ENCODE measurements around the gene NLGN1.

DNA sequence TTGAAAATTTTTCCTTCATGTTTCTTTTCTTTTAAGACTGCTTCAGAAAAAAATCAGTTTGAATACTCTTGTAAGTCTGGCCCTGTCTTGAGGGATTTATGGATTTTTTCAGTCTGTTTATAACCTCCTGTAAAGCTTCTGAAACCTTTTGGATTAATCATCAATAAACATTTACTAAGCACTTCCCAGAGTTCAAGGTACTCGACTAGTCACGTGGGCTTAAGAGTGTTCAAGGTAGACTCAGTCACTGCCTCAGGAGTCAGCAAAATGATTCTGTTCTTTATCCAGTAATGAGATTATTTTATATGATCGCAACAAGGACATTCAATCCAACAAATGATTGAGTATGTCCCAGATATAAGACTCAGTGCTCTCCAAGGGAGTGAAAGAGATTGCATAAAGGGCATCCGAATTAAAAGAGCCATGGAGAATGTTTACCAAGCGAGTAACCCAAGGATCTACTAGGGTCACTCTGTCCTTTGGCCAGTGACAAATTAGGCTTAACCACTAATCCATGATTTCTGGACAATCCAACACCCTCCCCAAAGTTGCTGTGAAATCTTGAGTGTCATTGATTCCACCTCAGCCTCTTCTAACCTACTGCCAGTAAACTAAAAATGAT, 735.0 kb downstream of the NLGN1 start:
- TF ChIP-seq RARB (CRISPR knock-in tag; IDR thresholded peaks at IDR 0.05) (no peak), ZFP3 (CRISPR knock-in tag; IDR thresholded peaks at IDR 0.05) (no peak), BACH2 (CRISPR knock-in tag; IDR thresholded peaks at IDR 0.05; ENCODE audit: borderline replicate concordance) (no peak), CSDC2 (CRISPR knock-in tag; IDR thresholded peaks at IDR 0.05) (no peak), TCF4 (CRISPR knock-in tag; IDR thresholded peaks at IDR 0.05; ENCODE audit: borderline replicate concordance) (no peak), ZFP30 (CRISPR knock-in tag; IDR thresholded peaks at IDR 0.05) (no peak), ZC3H10 (CRISPR knock-in tag; IDR thresholded peaks at IDR 0.05) (no peak), ESRRG (CRISPR knock-in tag; IDR thresholded peaks at IDR 0.05) (no peak), OSR1 (CRISPR knock-in tag; IDR thresholded peaks at IDR 0.05) (no peak), ZNF565 (CRISPR knock-in tag; conservative IDR thresholded peaks at IDR 0.05; ENCODE audit: low read depth) (no peak), ARNTL (CRISPR knock-in tag; IDR thresholded peaks at IDR 0.05; ENCODE audit: borderline replicate concordance, low read depth) (no peak), ZNF70 (CRISPR knock-in tag; IDR thresholded peaks at IDR 0.05) (no peak)
- TF ChIP-seq, protein P1, sequence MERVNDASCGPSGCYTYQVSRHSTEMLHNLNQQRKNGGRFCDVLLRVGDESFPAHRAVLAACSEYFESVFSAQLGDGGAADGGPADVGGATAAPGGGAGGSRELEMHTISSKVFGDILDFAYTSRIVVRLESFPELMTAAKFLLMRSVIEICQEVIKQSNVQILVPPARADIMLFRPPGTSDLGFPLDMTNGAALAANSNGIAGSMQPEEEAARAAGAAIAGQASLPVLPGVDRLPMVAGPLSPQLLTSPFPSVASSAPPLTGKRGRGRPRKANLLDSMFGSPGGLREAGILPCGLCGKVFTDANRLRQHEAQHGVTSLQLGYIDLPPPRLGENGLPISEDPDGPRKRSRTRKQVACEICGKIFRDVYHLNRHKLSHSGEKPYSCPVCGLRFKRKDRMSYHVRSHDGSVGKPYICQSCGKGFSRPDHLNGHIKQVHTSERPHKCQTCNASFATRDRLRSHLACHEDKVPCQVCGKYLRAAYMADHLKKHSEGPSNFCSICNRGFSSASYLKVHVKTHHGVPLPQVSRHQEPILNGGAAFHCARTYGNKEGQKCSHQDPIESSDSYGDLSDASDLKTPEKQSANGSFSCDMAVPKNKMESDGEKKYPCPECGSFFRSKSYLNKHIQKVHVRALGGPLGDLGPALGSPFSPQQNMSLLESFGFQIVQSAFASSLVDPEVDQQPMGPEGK (CRISPR knock-in tag; IDR thresholded peaks at IDR 0.05; ENCODE audit: borderline replicate concordance), result no peak
- TF ChIP-seq, protein P2, sequence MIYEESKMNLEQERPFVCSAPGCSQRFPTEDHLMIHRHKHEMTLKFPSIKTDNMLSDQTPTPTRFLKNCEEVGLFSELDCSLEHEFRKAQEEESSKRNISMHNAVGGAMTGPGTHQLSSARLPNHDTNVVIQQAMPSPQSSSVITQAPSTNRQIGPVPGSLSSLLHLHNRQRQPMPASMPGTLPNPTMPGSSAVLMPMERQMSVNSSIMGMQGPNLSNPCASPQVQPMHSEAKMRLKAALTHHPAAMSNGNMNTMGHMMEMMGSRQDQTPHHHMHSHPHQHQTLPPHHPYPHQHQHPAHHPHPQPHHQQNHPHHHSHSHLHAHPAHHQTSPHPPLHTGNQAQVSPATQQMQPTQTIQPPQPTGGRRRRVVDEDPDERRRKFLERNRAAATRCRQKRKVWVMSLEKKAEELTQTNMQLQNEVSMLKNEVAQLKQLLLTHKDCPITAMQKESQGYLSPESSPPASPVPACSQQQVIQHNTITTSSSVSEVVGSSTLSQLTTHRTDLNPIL (CRISPR knock-in tag; IDR thresholded peaks at IDR 0.05; ENCODE audit: low read depth), result no peak

Measured in SK-N-SH treated with all-trans-retinoic acid at 6 μM for 48 hours (cell line).